Parathyroid adenoma (tissue), 2 donors: Measurements from ENCODE around the gene LSMEM2.
A peak's percentile ranks its signal among the peaks of the same experiment; 100 is the strongest.

ENCODE experiments used
- H2AFZ ChIP-seq: fragments of 300-600 bp; sonication (generic); one replicate; pipeline ENCODE4 v1.7.0; 2017; ENCODE audit warnings: antibody characterized with exemption, mild to moderate bottlenecking
- H3K27ac ChIP-seq: fragments of 300-600 bp; sonication (generic); one replicate; pipeline ENCODE4 v1.7.0; 2017
- H3K27me3 ChIP-seq: fragments of 300-600 bp; sonication (generic); one replicate; pipeline ENCODE4 v1.7.0; 2017; ENCODE audit warnings: low read length; ENCODE audit not compliant: control insufficient read depth, insufficient read depth
- H3K36me3 ChIP-seq: fragments of 300-600 bp; sonication (generic); one replicate; pipeline ENCODE4 v1.7.0; 2017; ENCODE audit warnings: low read length; ENCODE audit not compliant: control insufficient read depth, insufficient read depth
- H3K4me1 ChIP-seq: fragments of 300-600 bp; sonication (generic); one replicate; pipeline ENCODE4 v1.7.0; 2017; ENCODE audit warnings: control low read depth
- H3K4me2 ChIP-seq: fragments of 300-600 bp; sonication (generic); one replicate; pipeline ENCODE4 v1.7.0; 2017; ENCODE audit warnings: low read length
- H3K4me3 ChIP-seq: fragments of 300-600 bp; sonication (generic); one replicate; pipeline ENCODE4 v1.7.0; 2017; ENCODE audit warnings: low read depth, low read length
- H3K79me2 ChIP-seq: fragments of 300-600 bp; sonication (generic); one replicate; pipeline ENCODE4 v1.7.0; 2017; ENCODE audit warnings: control low read depth
- H3K9ac ChIP-seq: fragments of 300-600 bp; sonication (generic); one replicate; pipeline ENCODE4 v1.7.0; 2017; ENCODE audit warnings: mild to moderate bottlenecking
- H3K9me3 ChIP-seq: fragments of 300-600 bp; sonication (generic); one replicate; pipeline ENCODE4 v1.7.0; 2017; ENCODE audit warnings: low read length; ENCODE audit not compliant: control insufficient read depth
- CTCF ChIP-seq: fragments of 300-600 bp; sonication (generic); IDR thresholded peaks from one replicate; pipeline ENCODE4 v1.7.0; 2017; ENCODE audit warnings: antibody characterized with exemption, mild to moderate bottlenecking
- donor health status: primary hyperparathyroidism.

The LSMEM2 gene

GRCh38 chr3:50327943-50328691, 49.2 kb downstream of the LSMEM2 start, which contains the start of gene TUSC2:
Gene TUSC2 (minus strand): TSS chr3:50328223. CDS start chr3:50328099, 124 bp downstream.
- peak within 1 kb of the TSS; percentile 75 for H3K27ac ChIP-seq

GRCh38 chr3:50330330-50330729, 51.4 kb downstream of the LSMEM2 start:
- no peak for TF ChIP-seq CTCF

More at GRCh38 chr3:50327943-50328691, 49.2 kb downstream of the LSMEM2 start, which contains the start of gene TUSC2:
- Histone ChIP-seq H3K4me3 (peak within 1 kb of the TSS; percentile 84), H3K9ac (peak within 1 kb of the TSS; percentile 95), H2AFZ (peak within 1 kb of the TSS; percentile 87), H3K4me1 (peaks cover 15% of the 10 kb centered on the region), H3K27me3 (no peaks in the 10 kb centered on the region), H3K79me2 (peaks cover 12% of the 10 kb centered on the region), H3K4me2 (peak within 1 kb of the TSS; percentile 90), H3K9me3 (no peaks in the 10 kb centered on the region), H3K36me3 (no peaks in the 10 kb centered on the region)
- TF ChIP-seq CTCF = no peak

GRCh38 chr3:50331364-50331907, 52.5 kb downstream of the LSMEM2 start:
- H3K27me3 ChIP-seq = no peaks in the 10 kb centered on the region
- H3K9ac ChIP-seq = no peak overlapping the region
- H2AFZ ChIP-seq = no peak overlapping the region
- peaks cover 12% of the 10 kb centered on the region for H3K79me2 ChIP-seq
- no peak overlapping the region for H3K4me2 ChIP-seq
- H3K4me3 ChIP-seq = no peak overlapping the region
- H3K9me3 ChIP-seq = no peaks in the 10 kb centered on the region
- no peaks in the 10 kb centered on the region for H3K36me3 ChIP-seq
- TF ChIP-seq CTCF = no peak
- no peak overlapping the region for H3K27ac ChIP-seq
- H3K4me1 ChIP-seq = peaks cover 17% of the 10 kb centered on the region

More at GRCh38 chr3:50330330-50330729, 51.4 kb downstream of the LSMEM2 start:
- Histone ChIP-seq H3K36me3 (no peaks in the 10 kb centered on the region), H3K9ac (no peak overlapping the region), H3K4me1 (peaks cover 8% of the 10 kb centered on the region), H3K27ac (no peak overlapping the region), H3K79me2 (peaks cover 12% of the 10 kb centered on the region), H3K9me3 (no peaks in the 10 kb centered on the region), H3K4me3 (no peak overlapping the region), H2AFZ (no peak overlapping the region), H3K4me2 (no peak overlapping the region), H3K27me3 (no peaks in the 10 kb centered on the region)

- no peaks in the 10 kb centered on the region for H3K79me2 ChIP-seq
- peak overlapping the region; percentile 57 for H3K27ac ChIP-seq
- H3K36me3 ChIP-seq = no peaks in the 10 kb centered on the region
- no peaks in the 10 kb centered on the region for H3K9me3 ChIP-seq
- no peak overlapping the region for H3K9ac ChIP-seq
- H3K4me1 ChIP-seq = peaks cover 9% of the 10 kb centered on the region
- TF ChIP-seq CTCF = no peak
- H3K4me2 ChIP-seq = no peak overlapping the region
- H2AFZ ChIP-seq = no peak overlapping the region
- no peaks in the 10 kb centered on the region for H3K27me3 ChIP-seq
- H3K4me3 ChIP-seq = no peak overlapping the region
These were observed 54.9 kb downstream of the LSMEM2 start for GRCh38 chr3:50333744-50334328.
